ENCODE measurements around the gene KCNJ1.

Gene KCNJ1

DNA sequence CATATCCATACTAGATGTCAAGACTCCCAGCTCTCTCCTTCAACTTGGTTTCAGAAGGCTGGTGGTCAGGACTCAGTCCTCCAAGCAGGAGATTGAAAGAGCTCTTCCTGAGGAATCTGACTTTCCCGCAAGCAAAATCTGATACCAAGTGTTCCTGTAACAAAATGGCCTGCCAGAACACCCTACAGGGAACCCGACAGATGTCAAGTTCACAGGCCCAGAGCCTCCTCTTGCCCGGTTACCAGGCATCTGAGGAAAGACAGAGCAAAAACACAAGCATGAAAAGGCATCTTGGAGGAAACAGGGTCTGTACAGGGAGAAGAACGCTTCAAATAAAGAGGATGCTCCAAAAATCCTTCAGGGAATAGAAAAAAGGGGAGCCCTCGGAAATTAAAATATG is 15.4 kb upstream of the KCNJ1 start:
- DNase-seq (ENCODE audit: low spot score) = no peak

DNA sequence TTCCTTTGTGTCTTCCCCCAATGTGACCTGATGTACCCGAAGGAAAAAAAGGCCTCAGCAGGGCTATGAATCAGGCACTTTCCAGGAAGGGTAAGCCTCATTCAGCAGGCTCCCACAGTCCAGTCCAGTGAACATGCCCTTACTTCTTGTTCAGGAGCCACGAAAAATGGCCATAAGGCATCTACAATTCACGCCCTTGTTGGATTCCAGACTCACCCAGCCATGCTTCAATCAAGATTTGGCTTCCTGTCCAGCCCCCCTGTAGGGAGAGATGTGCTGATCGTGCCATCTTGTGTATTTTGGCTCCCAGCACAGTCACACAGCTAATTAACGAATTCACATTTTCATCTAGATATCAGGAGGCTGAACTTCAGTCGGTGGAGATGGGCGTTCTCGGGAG is 14.1 kb upstream of the KCNJ1 start:
- DNase-seq (ENCODE audit: low spot score) = no peak

DNA sequence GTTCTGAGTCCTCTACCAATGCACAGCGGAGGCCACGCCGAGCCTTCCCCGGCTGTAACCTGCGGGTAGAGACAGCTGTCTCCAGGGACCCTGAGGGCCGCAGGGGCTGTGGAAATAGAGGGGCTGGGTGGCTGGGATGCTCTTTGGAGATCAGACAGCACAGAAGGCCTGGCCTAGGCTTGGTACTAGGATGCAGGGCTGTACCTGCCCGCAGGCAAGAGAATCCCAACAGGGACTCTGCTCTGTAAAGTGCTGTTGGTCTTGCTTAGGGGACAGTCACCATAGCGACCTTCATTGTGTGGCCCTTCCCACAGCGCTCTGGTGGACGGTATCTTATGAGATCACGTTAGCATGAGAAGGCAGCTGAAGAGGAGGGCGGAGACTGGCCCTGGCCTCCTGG is 12.7 kb upstream of the KCNJ1 start:
- DNase-seq (ENCODE audit: low spot score) = no peak

DNA sequence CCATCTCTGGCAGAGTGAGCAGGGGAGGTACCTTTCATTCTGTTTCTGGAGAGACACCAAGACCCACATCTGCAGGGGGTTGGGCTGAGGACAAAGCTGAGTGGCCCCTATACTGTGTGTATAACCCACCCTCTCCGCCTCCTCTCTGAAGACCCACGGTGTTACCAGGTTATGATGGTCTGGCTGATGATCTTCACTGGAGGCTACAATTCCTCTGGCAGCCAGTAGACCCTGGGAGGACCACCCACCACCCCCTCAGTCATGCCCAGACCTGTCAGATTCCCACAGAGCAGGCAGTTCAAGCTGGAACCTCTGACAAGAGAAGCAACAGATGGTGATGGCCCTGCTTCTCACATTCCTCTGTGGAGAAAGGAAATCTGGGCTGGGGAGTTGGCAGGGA is 11.4 kb upstream of the KCNJ1 start:
- DNase-seq (ENCODE audit: low spot score) = no peak

DNA sequence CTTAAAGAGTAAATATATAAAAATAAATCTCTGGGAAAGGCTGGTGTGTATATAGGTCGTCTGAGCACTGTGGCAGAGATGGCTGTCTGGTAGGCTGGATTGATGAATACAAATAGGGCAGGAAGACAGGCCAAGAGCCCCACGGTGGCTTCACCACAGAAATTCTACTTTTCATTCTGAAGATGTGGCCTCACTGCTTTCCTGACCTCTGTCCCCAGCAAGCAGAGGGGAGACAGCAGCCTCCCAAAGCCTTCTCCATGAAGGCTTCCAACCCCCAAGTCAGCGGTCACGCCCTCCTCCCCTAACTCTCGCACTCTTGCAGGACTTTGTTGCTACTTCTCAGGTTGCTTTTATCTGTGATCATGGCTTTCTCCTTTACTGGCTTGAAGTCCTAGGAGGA is 10.6 kb upstream of the KCNJ1 start:
- DNase-seq (ENCODE audit: low spot score) = no peak

DNA sequence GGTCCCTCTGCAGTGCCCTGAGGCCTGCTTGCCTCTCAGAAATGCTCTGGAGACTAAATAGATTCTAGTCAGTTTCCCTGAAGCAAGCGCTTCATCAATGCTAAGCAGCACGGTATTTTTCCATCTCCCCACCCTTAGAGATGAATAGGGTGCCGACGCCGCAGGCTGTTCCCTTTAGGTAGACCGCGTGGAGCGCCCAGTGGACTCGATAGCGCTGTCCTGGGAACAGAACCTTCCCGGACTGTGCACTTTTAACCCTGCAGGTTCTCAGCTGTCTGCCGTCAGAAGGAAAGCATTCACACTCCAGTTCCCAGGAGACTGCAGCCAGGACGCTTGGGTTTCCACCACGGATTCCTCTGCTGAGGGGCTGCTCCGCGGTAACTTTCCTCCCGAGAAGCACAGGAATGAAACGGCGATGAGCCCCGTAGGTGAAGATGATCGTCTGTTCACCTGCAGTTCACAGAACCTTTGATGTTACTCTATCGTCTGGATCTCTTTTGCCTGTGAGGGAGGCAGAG is 9.1 kb upstream of the KCNJ1 start:
- DNase-seq (ENCODE audit: low spot score) = no peak

DNA sequence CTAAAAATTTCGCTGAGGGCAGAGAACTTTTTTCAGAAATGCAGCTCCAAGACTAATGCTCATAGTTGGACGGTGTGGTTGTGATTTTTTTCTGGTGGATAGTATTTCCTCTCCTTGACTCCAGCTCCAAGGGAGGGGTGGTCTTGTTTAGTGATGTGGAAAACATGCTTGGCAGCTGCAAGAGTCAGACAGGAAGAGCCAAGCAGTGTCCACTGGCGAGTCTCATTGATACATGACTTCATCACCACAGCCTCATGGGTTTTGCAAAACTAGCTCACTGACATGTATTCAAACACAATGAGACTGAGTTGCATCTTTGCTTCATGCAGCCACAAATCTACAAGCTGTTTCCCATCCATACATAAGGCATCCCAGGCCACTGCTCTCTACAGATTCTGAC is 7.3 kb upstream of the KCNJ1 start:
- DNase-seq (ENCODE audit: low spot score) = no peak

DNA sequence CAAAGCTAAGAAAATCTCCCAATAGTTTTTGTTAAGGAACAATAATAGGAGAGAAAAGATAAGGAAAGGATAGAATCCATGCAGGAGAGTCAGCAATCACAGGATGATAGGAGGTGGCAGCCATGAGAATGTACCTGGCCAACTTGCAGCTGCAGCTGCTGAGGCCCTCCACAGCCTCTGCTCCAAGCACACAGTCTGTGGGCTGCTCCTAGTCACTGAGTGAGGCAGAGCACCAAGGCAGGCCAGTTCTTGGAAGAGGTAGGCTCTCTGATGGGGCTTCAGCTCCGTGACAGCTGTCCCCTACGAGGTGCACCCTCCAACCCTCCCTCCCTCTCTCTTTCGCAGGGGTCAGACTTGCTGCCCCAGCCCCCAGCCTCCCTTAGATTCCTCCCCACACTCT is 5.5 kb upstream of the KCNJ1 start:
- DNase-seq (ENCODE audit: low spot score) = no peak

DNA sequence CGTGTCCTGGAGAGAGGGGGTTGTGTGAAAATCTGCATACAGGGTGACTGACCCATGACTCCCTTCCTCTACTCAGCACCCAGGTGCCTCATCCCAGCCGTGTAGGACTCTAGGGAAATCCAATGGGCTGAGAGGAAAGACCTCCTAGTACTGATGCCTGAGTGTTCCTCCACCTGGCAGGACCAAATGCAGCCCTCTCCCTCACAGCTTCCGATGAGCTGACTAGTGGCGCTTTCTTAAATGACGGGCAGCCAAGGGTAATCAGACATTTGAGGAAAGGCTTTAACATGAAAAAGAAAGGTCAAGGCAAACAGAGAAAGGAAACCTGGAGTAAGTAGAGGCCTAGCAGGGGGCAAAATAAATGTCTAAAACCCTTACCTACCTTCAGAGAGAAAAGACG is 5.0 kb upstream of the KCNJ1 start:
- no peak for DNase-seq (ENCODE audit: low spot score)

DNA sequence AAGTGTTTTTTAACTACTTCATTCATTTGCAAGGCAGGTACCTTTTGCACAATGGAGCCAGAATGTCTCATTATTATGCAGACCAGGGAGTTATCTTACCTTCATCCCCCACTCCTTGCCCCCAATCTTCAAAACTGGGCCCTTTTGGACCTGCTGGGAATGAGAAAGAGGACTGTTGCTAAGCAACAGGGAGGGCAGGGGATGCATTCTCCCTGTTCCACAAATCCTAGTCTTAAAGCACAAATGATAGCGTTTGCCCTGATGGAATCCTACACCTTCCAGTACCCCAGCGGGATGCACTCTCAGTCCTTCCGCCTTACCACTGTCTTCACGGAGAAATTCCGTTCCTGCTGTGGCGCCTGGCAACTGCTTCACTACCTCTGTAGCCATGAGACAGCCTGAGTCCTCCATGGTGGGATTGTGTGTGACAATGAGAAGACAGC is 4.1 kb upstream of the KCNJ1 start:
- DNase-seq (ENCODE audit: low spot score) = no peak

DNA sequence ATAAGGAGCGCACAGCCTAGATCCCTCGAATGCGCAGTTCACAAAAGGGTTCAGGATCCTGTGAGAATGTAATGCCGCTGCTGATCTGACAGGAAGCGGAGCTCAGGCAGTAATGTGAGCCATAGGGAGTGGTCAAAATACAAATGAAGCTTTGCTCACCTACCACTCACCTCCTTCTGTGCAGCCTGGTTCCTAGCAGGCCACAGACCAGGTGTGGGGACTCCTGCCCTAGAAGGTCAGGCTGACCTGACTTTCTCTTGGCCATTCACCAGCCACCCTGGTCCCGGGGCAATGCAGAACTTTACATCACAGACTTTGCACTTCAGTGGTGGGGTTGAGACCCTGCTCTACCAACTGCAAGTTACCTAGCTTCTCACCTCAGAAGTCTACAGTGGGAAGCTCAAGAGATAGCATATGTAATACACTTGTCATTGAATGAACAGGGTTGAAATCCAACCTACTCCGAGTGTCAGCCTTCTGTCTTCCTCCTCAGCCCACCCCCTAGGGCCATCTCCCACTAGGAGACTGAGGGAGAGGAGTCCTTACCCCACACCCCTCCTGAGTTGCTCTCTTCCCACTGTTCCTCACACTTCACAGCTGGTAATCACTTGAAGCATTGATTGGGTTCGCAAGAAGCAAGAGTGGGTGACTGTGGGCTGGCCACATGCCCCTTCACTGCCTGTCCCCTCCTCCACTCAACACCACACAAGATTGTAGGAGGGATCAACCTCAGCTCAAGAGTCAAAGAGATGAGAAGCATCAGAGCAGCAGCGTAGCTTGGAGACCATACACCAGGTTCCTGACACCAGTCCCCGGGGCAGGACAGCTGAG is 2.0 kb upstream of the KCNJ1 start:
- DNase-seq (ENCODE audit: low spot score) = no peak

DNA sequence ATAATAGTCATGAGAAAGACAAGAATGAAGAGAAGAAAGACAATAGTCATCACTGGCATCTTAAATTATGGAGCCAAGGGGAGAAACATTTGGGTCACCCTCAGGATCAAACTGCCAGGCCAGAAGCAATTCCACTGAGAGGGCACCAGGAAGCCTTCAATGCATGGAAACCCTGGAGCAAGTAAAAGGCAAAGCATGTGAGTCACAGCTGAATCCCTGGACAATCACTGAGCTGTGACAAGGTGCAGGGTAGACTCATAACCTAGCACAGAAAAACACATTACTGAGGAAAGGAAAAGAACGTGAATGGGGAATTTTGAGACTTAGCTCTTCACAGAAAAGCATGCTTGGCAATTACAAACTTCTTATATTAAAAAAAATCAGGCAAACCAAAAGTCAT is 1.6 kb downstream of the KCNJ1 start:
- no peak for DNase-seq (ENCODE audit: low spot score)

DNA sequence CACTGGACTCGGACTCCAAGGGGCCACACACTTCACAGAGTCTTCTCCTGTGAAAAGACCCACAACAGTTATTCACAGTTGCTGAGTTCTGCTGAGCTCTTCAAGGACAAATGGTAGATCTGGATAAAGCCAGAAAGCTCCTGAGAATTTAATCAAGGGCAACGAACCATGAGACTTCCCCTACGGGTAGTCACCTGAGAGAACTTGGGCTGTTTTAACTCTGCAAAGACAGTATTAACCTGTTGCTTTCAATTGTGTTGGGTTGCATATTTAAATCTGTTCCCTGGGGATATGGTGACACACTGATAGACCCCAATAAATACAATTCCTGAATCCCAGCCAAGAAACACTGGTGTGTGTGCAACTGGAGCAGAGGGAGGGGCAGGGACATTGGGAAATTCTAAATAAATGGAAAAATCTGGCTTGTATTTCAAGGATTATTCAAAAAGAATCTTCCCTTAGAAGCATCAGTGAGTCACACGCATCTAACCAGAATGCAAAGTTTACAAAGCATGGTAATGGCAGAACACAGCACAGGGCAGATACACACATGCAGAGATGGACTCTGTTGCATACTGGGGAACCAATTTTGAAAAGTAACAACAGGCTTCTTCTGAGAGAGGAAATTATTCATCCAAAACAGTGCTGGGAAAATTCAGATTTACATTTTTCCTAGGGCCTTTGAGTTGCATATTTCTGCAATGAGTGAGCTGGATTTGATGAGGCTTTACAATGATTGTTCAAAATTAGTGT is 4.0 kb downstream of the KCNJ1 start:
- DNase-seq (ENCODE audit: low spot score) = no peak

DNA sequence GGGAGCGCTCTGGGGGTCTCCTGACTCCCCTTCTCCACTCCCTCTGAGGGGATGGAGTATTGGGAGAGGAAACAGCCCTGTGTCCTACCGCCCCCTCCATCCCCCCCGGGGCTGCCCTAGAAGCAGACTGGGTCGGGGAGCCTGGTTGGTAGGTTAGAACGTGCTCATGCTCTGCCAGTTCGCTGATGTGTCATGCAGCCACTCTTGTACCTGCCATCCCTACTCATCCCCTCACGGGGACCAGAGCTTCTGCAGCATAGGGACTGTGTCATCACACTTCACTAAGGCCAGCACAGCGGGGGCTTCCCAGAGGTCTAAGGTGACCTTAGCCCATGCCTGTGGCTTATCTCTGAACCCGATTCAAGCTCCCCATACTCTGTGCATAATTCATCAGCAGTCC is 4.7 kb downstream of the KCNJ1 start:
- DNase-seq (ENCODE audit: low spot score) = no peak

DNA sequence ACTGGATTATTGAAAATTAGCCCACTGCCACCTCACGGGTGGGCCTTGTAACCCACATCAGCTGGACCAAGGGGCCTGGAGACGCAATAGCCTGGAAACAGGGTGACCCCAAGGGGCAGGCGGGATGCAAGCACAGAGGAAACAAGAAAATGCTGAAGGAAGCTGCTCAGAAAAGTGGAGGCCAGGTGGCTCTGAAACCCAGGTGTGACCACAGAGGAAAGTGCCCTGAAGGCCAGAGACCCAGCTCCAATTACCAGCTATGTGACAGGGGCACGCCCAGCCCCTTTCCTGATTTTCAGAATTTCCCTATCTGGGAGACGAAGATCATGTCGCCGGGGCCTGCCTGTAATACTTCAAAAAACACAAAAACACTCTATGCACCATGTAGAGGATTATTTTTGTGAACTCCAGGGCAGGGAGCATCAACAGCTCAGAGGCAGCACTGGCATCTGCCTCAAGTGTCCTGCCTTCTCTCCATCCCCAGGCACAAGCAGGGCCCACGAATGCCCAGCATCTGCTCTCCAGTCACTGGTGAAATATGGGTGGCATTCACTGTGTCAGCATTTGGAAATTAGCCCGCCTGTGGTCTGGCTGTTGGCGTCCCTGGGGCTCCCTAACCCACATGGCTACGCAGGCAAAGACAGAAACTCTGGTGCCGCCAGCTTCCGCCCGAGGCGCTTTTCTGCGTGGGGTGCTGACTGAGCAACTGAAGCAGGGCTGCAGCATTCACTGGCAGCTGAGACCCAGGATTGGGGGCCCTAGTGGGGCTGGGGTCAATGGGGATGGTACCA is 6.3 kb downstream of the KCNJ1 start:
- DNase-seq (ENCODE audit: low spot score) = no peak

DNA sequence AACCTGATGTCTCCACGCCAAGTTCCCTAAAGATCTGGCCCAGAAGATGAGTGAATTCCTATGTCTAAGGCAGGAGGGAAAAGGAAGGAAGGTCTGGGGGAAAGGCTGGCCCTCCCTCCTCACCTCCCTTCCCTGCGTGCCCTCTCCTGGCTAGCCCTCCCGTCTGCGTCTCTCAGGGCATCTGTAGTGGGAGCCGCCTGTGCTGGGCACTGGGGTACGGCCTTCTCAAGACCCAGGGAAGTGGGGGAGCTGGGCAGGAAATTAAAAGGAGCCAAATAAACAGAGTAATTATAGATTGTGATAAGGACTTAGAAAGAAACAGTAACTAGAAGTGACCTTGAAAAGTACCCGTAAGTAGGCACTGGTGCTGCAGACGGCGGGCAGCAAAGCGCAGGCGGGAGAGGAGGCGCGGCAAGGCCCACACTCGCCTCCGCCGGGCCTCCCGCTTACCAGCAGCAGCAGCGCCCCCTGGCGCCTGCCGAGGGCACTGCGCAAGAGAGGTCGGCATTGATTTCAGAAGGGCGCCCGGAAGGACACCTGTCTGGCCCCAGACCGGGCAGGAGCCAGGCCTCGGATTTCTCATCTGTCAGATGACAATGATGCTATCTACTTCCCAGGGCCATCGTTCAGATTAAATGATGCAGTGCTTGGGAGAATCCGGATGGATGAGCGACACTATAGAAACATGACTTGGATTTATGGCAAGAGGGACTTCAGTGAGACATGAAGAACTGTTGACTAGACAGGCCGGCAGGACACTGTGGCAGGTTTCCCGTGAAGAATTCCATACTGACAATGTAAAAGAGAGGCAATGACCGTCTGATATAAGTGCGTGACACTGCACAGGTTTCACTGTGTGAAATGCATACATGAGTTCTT is 7.3 kb downstream of the KCNJ1 start:
- peak; percentile 75 for DNase-seq (ENCODE audit: low spot score)

DNA sequence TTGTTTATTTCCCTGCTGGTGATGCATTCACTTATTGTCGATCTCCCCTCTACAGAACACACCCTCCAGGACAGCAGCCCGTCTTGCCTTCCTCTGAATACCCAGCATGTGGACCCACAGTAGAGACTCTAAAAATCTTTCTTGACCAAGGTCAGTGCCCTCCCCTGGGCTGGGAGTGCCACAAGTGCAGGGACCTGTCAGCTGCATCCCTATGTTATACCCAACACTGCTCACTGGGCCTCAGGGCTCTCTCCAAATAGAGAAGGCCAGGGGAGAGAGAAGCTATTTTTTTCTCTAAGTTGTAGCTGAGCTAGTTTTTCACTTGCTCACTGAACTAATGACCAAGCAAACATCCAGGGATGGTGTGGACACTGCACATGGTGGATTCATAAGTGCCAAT is 9.8 kb downstream of the KCNJ1 start:
- DNase-seq (ENCODE audit: low spot score) = no peak

DNA sequence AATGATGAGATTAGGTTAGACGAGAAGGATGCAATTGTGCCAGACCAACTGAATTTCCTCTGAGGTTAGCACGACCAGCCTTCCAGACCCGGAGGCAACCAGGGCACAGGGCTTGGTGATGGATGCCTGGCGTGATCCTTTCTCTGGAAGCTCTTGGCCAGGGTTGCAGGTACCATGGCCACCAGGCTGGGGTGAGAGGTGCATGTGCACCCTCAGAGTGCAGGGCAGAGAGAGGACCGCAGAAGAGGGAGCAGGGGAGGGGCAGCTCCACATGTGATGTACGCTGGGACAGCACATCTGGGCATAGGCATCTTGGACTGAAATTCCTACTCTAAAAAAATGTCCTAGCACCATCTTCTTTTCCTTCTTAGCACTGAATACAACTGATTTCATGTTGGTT is 10.9 kb downstream of the KCNJ1 start:
- DNase-seq (ENCODE audit: low spot score) = no peak

DNA sequence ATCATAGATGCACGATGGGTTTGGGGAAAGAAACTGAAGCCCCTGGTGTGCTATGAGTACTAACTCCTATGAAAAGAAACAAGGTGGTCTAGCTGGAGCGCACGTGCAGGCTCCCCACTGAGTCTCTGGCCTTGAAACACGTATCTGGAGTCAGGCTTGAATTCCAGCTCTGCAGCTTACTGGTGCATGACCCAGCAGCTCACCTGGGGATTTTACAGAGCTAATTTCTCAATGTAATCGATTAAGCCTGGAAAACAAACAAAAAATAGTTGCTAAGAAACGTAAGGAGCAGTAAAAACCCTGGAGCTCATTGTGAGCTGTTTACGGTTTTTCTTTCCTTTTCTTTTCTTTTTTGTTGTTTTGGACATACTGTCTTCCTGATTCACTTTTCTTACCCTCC is 12.3 kb downstream of the KCNJ1 start:
- DNase-seq (ENCODE audit: low spot score) = no peak

DNA sequence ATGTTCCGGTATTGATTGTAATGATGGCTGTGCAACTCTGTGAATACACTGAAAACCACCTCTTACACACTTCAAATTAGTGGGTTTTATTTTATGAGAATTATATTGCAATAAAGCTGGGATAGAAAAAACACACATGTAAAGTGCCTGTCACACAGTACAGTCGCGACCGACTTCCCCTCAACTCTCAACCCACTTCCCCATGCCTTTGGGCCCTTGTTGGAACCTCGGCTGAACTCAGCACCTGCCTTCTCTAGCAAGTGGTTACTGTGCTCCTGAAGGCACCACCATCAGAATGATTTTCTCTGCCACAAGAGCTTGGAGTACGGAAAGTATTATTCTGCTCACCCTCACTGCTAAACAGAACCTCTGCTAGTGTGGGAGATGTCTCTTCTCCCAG is 13.5 kb downstream of the KCNJ1 start:
- DNase-seq (ENCODE audit: low spot score) = no peak

DNA sequence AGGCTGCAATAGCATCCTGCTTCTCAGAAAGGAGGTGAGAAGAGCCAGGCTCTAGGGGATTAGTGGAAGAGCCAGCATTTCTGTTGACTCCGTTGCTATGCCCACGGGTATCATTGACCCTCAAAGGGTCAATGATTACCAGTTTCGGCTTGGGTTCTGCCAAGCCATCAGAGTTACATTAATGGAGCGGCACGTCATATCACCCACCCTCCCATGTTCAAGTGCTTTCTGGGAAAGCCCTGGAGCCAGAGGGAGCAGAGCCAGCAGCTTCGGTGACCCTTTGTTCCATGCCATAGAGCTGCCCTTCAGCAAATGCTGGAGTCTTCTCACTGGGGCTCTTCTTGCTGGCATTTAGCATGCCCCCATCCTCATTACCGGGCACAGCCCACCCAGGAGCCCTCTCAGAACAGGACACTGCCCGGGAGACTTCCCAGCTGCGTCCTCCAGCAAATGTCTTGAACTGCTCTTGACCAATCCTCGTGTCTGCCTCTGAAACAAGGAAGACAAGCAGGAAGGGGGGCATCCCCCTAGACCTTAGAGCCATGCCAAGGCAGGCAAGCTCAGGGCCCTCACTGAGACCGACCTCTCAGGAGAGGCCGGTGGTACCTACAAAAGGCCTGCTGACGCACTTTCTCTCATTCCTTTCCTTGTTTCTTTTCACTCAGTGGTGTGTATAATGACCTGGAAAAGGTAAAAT is 14.6 kb downstream of the KCNJ1 start:
- no peak for DNase-seq (ENCODE audit: low spot score)

Data from CD4-positive, alpha-beta T cell treated with Interleukin-2 at 100 ng/mL for 4 hours (primary cell).